SU-DHL-6 (cell line): ENCODE measurements around the gene PRKAG3.

Experiments
- EZH2phosphoT487 ChIP-seq: fragments of 200-600 bp; sonication (generic), shearing (Covaris generic); conservative IDR thresholded peaks from 2 replicates; pipeline ENCODE4 v1.6.1; 2018; ENCODE audit warnings: mild to moderate bottlenecking, antibody characterized with exemption, low read length, moderate library complexity, mixed read lengths
- TF ChIP-seq, protein P1 (sequence below): fragments of 200-600 bp; sonication (generic); IDR thresholded peaks from one replicate; pipeline ENCODE4 v1.5.1; 2017; ENCODE audit warnings: antibody characterized with exemption, mild to moderate bottlenecking, low read length, moderate library complexity; ENCODE audit not compliant: insufficient read depth, poor library complexity, severe bottlenecking

DNA sequence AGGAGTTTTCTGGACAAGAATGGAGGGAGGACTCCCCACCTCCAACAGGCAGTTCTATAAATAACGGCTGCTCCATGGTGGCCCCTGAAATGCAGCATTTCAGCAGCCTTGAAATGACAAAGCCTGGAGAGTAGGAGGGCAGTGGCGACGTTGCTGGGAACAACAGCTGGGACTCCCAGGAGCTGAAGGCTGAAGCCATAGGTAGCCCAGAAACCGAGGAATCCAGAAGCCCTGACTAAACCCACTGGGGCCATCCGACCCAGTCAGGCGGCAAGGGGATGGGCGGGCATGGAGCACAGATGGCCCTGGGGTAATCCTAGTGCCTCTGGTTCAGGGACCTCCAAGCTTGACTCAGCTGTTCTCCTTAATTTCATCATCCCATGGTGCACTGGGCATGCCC lies 9.0 kb downstream of the PRKAG3 start:
- TF ChIP-seq, protein P1, sequence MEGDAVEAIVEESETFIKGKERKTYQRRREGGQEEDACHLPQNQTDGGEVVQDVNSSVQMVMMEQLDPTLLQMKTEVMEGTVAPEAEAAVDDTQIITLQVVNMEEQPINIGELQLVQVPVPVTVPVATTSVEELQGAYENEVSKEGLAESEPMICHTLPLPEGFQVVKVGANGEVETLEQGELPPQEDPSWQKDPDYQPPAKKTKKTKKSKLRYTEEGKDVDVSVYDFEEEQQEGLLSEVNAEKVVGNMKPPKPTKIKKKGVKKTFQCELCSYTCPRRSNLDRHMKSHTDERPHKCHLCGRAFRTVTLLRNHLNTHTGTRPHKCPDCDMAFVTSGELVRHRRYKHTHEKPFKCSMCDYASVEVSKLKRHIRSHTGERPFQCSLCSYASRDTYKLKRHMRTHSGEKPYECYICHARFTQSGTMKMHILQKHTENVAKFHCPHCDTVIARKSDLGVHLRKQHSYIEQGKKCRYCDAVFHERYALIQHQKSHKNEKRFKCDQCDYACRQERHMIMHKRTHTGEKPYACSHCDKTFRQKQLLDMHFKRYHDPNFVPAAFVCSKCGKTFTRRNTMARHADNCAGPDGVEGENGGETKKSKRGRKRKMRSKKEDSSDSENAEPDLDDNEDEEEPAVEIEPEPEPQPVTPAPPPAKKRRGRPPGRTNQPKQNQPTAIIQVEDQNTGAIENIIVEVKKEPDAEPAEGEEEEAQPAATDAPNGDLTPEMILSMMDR, result no peak
- TF ChIP-seq EZH2phosphoT487, result no peak
